ENCODE measurements around the gene ADAP2.
"Not testable (repeated sequence)": the region's sequence is repeated elsewhere in the genome, so short reads cannot be mapped to it uniquely, and the experiment has no call there.

Gene ADAP2, protein sequence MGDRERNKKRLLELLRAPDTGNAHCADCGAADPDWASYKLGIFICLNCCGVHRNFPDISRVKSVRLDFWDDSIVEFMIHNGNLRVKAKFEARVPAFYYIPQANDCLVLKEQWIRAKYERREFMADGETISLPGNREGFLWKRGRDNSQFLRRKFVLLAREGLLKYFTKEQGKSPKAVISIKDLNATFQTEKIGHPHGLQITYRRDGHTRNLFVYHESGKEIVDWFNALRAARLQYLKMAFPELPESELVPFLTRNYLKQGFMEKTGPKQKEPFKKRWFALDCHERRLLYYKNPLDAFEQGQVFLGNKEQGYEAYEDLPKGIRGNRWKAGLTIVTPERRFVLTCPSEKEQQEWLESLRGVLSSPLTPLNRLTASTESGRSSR

DNA sequence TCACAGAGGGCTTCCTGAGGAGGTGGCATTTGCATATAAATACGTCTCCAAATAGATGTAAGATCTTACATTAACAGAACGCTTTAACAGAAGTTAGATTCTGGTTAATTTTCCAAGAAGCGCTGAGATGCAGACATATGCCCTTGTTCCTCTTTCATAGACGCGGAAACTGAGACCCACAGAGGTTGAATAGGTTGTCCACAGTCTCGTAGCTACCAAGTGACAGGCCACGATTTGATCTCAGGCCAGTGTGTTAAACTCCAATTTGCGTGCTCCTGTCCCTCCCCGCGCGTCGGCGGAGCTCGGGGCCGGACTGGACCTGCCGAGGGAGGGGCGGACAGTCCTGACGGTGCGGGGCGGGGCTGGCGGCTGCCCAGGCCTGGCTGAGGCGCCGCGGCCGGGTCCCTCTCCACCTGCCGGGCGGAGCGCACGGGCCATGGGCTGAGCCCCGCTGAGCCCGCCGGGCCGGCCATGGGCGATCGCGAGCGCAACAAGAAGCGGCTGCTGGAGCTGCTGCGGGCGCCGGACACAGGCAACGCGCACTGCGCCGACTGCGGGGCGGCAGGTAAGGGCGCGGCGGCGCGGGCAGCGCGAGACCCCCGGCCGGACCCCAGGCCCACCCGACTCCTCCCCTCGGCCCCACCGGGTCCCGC, at the start of gene ADAP2:
TSS of gene ADAP2 (plus strand) at position 402 of the 653 bp plus-strand sequence. CDS start at position 472, 70 bp downstream.
- DNase-seq (ENCODE audit: low spot score): no peak

DNA sequence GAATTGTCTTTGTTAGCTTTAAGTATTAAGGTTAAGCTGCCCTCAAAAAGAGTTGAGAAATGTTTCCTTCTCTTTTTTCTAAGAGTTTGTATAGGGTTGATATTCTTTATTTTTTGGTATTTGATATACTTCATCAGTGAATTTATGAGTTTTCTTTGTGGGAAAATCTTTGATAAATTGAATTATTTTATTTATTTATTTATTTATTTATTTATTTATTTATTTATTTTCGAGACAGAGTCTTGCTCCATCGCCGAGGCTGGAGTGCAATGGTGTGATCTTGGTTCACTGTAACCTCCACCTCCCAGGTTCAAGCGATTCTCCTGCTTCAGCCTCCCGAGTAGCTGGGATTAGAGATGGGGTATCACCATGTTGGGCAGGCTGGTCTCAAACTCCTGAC, 35.6 kb upstream of the ADAP2 start:
- no peak for DNase-seq (ENCODE audit: low spot score)

DNA sequence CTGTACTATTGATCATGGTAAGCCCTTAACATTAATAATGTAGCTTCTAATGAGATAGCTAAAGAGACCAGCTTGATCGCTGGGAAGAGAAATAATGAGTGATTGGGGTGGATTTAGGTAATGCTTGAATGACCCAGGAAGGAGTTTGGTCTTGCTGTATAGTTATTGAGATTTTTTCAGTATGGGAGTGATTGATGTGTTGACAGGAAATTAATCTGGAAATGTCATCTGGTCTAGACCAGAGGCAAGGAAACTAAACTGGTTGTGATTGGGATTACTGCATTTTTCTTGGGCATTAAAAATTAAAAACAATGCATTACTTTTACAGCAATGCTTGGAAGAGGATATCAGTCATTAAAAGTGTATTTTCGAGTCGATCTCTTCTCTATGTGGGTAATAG, 27.5 kb upstream of the ADAP2 start:
- no peak for DNase-seq (ENCODE audit: low spot score)

DNA sequence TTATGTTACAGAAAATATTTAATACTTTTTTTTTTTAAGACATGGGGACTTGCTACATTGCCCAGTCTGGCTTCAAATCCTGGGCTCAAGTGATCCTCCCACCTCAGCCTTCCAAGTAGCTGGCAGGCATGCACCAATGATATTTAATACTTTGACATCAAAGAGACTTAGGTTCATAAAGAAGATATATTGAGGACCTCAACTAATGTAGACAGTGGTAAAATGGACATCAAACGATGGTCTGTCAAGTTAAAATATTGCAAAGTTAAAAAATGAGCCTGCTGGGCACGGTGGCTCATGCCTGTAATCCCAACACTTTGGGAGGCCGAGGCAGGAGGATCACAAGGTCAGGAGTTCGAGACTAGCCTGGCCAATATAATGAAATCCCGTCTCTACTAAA, 24.4 kb upstream of the ADAP2 start:
- DNase-seq (ENCODE audit: low spot score): no peak

DNA sequence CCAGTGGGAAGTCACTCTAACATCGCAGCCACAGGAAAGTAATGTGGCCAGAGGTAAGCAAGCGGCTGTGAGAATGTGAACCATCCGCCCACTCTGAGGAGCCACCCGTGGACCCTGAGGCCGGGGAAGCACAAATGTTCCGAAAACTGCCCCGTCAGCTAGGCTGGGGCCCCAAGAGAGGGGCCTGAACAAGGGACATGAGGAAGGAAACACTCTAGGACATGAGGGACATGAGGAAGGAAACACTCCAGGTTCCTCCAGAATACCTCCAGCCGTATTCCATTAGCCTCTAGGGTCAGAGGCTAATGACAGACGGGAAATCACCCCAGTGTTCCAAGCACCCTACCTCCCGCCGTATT, 16.0 kb upstream of the ADAP2 start:
- no peak for DNase-seq (ENCODE audit: low spot score)

DNA sequence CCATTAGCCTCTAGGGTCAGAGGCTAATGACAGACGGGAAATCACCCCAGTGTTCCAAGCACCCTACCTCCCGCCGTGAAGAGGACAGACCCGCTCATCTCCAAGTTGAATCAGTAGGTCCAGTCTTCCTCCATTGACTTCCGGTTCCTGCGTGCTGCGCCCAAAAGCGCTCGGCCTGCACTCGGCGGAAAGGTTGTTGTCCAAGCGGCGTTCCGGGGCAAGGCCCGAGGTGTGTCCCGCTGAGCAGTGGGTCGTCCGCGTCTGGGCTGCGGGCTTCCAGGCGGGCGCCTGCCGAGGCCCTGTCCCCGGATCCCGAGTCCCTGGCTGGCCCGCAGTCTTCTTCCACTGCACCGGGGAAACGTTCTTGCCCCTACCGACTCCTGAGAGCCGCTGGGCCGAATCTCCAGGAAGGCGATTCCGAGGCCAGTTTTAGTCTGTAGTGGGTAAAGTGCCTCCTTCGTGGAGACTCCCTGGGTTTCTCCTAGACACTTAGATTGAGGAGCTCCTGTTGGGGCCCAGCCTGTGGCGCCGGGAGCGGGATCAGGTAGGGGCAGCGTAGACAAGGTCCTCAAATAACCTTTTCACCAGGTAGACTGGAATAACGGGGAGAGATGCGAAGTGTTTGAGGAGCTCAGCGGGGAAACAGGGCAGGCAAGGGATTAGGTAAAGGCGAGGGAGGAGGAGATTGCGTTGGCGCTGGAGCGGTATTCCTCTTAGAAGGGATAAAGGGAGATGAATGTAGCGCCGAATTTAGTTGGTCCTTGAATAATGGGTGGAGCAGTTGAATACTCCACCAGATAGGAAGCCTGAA, 15.4 kb upstream of the ADAP2 start, which contains the start of gene TEFM:
TSS of gene TEFM (minus strand) at position 138 of the 811 bp plus-strand sequence. CDS start at position 98, 40 bp downstream.
- peak; percentile 85 for DNase-seq (ENCODE audit: low spot score)

DNA sequence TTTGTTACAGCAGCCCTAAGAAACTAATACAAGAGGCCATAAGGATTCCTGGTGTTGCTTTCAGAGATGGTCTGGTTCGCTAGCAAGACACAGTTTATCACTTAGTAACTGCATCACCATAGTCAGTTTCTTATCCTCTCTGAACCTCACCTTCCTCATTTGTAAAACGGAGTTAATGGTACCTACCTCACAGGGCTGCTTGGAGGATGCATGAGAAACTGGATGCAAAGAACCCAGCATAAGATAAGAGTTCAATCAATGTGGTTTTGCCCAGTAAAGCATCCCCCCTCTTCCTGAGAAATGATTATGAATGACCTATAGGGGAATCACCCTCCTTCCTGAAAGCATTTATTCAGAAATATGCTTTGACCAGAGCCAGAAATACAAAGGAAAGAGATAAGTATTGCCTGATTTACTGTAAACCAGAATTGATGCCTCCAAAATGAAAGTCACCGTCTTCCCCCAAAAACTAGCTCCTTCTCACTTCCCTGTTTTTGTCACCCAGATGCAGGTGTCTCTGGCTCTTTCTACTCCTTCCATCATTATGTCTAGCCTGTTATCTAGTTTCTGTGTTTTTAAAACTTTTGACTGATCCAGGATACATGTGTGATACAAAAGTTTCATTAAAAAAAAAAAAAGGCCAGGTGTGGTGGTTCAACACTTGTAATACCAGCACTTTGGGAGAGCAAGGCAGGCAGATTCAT, 12.9 kb upstream of the ADAP2 start:
- DNase-seq (ENCODE audit: low spot score): no peak

DNA sequence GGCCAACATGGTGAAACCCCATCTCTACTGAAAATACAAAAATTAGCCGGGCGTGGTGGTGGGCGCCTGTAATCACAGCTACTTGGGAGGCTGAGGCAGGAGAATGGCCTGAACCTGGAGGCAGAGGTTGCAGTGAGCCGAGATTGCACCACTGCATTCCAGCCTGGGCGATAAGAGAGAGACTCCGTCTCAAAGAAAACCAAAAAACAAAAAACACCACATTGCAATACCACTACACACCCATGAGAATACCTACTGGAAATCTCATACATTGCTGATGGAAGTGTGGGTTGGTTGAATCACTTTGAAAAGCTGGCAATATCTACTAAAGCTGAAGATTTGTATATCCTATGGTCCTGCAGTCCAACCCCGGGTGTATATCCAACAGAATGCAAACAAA, 11.6 kb upstream of the ADAP2 start:
- not testable (repeated sequence) for DNase-seq (ENCODE audit: low spot score)

DNA sequence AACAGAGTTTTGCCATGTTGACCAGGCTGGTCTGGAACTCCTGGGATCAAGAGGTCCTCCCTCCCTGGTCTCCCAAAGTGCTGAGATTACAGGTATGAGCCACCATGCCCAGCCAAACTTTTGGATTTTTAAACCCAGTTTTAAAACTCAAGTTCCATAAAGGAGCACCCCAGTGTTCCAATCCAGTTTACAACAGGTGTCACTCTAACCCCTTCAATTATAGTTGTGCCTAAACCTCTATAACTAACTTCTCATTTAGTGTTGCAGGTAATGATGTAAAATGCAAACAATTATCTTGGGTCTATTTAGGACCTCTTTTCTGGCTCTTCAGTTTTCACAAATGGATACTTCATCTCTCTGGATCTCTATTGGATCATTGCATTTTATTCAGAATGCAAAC, 7.8 kb upstream of the ADAP2 start:
- DNase-seq (ENCODE audit: low spot score): no peak

DNA sequence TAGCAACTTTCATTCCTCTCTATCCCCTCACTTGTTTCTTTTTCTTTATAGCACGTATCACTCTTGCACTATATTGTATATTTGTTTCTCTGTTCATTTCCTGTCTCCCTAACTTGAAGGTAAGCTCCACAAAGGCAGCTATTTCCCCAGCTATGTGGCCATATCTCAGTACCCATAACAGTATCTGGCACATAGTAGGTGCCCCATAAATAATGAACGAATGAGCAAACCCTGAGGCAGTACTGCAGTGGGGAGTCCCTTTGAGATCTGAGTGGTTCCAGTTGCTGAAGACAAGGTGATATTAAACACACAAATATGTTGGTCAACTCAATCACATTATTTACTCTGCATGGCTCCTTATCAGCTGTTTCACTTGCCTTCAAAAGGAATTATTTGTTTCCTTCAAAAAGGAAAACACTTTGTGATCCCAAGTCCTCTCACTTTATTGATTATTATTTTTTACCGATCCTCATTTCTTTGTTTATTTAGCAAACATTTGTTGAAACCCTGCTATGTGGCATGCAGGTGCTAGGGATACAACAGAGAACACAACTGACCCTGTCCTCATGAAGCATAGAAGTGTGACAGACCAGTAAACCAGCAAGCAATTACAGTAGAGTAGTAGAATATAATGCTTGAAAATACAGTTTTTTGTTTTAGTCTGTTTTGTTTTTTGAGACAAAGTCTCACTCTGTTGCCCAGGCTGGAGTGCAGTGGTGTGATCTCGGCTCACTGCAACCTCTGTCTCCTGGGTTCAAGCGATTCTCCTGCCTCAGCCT, 5.7 kb upstream of the ADAP2 start:
- DNase-seq (ENCODE audit: low spot score): no peak

DNA sequence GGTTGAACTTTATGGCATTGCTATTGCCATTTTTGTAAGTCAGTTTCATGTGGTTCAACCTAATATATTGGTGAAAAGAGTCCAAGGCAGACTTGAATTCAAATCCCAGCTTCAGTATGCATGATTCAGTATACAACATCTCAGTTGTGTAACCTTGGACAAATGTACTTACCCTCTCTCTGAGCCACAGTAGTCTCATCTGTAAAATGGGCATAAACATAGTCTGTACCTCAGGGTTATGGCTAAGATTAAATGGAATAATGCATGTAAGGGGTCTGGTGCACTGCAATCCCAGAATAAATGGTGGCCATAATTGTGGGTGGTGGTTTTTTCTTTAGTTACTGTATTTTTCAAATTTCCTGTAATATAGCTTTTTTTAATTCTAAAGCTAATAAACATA, 4.7 kb upstream of the ADAP2 start:
- DNase-seq (ENCODE audit: low spot score): no peak

DNA sequence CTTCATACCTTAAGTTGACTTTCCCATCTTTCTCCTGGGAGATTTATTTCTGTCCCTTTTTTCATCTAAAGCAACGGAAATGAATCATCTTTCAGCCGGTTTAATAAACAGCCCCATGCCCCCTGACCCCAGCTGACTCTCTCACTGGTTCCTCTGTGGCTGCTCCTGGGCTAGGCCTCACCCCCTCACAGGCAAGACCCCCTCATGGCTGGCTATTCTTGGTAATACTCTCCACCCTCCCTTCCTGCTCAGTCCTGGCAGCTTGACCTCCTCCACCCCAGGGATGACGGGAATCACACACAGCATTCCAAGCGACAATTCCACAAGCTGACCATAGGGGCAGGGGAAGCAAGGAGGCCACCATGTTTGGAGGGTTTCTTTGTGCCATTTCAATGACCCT, 1.5 kb upstream of the ADAP2 start:
- peak; percentile 51 for DNase-seq (ENCODE audit: low spot score)

DNA sequence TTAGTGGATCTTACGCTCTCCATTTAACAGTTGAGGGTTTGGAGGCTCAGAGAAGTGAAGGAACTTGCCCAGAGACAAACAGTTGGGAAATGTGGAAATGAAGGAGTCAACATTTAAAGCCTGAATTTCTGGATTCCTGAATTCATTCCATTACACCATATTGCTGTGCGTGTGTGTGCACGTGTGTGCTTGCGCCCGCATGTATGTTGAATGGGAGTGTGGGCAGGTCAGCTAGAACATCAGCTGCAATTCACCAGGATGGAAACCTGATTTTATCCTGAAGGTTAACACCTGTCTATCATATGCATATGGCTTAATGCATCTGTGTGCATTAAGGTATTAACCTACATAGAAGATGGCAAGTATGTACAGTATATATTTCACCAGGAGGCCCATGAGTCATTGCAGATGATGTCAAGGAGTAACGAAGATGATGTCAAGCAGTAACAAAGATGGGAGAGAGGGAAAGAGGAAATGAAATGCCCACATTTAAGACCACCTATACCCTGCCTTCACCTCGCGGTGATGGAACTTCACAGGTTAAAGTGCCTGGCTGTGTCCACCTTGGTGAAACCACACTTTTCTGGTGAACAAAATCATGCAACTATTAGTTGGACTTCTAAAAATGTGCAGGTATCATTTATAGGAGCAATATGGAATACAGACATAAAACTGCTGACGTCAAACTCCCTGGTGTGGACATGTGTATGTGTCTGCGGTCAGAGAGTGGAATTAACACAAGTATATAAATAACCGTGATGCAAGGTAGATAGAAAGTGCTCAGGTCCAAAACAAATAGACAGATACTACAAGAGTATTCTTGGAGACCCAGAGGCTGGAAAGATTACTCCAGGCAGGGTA, 832 bp upstream of the ADAP2 start:
- DNase-seq (ENCODE audit: low spot score): no peak

DNA sequence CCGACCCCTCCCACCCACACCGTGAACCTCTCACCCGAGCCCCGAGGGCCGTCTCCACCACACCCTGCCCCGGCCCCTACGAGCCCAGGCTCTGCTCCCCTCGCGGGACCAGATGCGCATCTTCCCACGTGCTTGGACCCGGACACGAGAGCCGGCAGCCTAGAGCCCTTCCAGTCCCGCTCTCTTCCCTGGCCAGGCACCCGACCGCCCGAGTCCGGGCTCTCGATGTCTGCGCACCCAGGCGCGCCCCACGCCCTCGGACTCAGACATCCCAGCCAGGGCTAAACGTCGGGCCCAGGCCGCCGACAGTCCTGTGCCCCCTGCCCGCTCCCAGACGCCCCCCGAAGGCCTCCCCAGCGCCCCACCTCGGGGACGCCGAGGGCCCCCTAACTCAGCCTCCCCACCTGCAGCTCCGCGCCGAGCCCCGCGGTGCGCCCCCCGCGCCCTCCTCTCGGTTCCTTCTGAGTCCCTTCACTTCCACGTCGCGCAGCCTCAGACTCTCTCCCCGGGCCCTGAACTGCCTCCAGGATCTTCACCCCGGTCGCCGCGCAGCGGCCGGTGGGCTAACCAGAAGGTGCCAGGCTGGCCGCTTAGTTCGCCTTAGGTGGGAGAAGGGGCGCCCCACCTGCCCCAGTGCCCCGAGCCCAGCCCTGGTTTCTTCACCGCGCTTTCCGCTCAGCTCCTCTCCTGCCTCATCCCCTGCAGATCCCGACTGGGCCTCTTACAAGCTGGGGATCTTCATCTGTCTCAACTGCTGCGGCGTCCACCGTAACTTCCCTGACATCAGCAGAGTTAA, 688 bp downstream of the ADAP2 start:
- DNase-seq (ENCODE audit: low spot score): no peak

DNA sequence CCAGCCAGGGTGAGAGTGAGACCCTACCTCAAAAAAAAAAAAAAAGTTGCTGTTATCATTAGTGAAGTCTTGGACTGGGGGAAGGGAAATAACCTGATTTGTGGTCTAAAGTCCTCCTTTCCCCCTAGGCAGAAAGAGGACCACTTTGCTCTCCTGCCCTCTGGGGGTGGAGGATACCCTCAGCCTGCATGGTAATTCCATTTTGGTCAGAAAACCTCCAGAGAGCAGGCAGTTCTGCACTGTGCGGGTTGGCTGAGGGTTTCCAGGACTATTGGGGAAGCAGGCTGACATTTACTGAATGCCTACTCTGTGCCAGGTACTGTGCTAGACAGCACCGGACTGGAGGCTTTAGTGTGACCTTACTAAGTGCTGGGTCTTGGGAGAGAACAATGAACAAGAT, 2.6 kb downstream of the ADAP2 start:
- no peak for DNase-seq (ENCODE audit: low spot score)

DNA sequence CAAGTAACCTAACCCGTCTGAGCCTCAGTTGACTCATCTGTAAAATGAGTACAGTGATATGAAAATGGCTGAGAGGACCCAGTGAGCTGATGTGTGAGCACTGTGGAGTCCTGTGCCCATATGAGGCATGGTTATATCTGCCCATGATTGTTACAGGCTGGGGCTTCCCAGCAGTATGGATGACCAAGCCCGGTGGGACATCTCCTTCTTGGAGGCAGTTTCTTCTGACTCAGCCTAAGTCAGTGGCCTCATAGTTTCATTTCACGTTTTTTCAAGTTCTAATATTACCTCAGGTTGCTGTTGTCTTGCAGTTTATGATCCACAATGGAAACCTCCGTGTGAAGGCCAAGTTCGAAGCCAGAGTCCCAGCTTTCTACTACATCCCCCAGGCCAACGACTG, 4.8 kb downstream of the ADAP2 start:
- DNase-seq (ENCODE audit: low spot score): no peak

DNA sequence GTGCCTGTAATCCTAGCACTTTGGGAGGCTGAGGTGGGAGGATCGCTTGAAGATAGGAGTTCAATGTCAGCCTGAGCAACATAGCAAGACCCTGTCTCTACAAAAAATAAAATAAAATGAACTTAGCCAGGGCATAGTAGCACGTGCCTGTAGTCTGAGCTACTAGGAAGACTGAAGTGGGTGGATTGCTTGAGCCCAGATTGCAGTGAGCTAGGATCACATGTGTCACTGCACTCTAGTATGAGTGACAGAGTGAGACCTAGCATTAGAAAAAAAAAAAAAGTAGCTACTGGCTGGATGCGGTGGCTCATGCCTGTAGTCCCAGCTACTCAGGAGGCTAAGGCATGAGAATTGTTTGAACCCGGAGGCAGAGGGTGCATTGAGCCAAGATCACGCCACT, 6.0 kb downstream of the ADAP2 start:
- DNase-seq (ENCODE audit: low spot score): no peak

DNA sequence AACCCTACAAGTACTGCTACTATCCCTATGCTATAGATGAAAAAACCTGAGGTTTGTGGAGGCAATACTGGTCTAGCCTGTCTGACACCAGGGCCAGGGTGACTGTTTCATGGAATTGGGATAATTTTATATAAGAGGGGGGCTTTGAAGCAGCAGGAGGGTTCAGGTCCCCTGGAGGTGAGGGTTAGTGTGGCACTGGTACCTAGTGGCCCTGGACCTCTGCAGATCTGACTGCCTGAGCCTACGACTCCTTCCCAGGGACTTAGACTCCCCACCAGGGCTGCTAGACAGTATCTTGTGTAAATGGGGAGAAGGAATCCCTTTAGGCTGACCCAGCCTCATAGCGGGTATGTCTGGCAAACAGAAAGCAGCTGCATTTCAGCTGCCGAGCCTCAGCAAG, 6.8 kb downstream of the ADAP2 start:
- no peak for DNase-seq (ENCODE audit: low spot score)

DNA sequence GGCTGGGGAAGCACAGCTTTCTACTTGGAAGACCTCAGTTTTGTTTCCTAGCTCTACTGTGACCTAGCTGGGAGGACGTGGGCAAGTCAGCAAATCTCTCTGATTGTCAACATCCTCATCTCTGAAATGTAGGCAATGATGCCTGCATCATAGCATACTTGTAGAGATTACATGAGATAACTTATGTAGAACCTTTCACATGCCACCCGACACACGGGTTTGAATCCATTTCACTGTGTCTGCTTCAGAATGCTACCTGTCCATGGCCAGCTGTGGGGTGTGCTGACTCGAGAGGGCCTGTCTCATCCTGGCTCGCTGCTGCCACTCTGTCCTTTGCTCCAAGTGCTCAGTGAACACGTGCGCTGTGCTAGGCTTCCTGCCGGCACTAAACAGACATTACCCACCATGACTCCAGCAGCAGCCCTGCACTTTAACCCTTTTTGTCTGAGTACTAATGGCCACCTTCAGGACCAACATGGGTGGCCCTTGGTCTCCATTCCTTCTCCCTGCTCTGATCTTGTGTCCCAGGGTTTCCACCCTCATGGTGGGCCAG, 7.4 kb downstream of the ADAP2 start:
- no peak for DNase-seq (ENCODE audit: low spot score)

All from kidney capillary endothelial cell (primary cell).